OCI-LY3 (cell line): ENCODE measurements around the gene SLX9.

ENCODE experiments used
- CTCF ChIP-seq: fragments of 200-600, 300-600 bp; sonication (generic); IDR thresholded peaks from 2 replicates; pipeline ENCODE4 v1.5.1; 2014; ENCODE audit warnings: antibody characterized with exemption, low read length, low read depth
- EZH2phosphoT487 ChIP-seq: fragments of 200-600 bp; shearing (Covaris generic); IDR thresholded peaks from 2 replicates; pipeline ENCODE4 v1.6.1; 2018; ENCODE audit warnings: antibody characterized with exemption, mixed run types, low read depth

- TF ChIP-seq CTCF (no peak), EZH2phosphoT487 (no peak)
Measured at GRCh38 chr21:44964381-44964780, 24.6 kb downstream of the SLX9 start.
